ENCODE measurements around the gene AKIRIN2.

- TF ChIP-seq POLR2AphosphoS5 (IDR thresholded peaks at IDR 0.05; ENCODE audit: borderline replicate concordance, low read depth, low read length) (no peak), EZH2 (IDR thresholded peaks at IDR 0.05) (no peak)
Measured at GRCh38 chr6:87723170-87724078, 21.4 kb upstream of the AKIRIN2 start.

Measured in SK-N-MC (cell line).